ENCODE results near the gene VCX.
"Not testable (repeated sequence)": the region's sequence is repeated elsewhere in the genome, so short reads cannot be mapped to it uniquely, and the experiment has no call there.

The VCX gene

GRCh38 chrX:7842871-7843270 is at the start of gene VCX:
Gene VCX, plus strand, starts transcription at chrX:7843171. Its CDS starts 33 bp downstream, at chrX:7843204.
- H3K27ac ChIP-seq: not testable (repeated sequence)

- TF ChIP-seq ZFX (IDR thresholded peaks at IDR 0.05): no peak
- TF ChIP-seq, protein P1, sequence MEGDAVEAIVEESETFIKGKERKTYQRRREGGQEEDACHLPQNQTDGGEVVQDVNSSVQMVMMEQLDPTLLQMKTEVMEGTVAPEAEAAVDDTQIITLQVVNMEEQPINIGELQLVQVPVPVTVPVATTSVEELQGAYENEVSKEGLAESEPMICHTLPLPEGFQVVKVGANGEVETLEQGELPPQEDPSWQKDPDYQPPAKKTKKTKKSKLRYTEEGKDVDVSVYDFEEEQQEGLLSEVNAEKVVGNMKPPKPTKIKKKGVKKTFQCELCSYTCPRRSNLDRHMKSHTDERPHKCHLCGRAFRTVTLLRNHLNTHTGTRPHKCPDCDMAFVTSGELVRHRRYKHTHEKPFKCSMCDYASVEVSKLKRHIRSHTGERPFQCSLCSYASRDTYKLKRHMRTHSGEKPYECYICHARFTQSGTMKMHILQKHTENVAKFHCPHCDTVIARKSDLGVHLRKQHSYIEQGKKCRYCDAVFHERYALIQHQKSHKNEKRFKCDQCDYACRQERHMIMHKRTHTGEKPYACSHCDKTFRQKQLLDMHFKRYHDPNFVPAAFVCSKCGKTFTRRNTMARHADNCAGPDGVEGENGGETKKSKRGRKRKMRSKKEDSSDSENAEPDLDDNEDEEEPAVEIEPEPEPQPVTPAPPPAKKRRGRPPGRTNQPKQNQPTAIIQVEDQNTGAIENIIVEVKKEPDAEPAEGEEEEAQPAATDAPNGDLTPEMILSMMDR (conservative IDR thresholded peaks at IDR 0.05): no peak
- no peak overlapping the region for H3K27ac ChIP-seq
Observed at GRCh38 chrX:7798327-7798726, 44.6 kb upstream of the VCX start.

DNA sequence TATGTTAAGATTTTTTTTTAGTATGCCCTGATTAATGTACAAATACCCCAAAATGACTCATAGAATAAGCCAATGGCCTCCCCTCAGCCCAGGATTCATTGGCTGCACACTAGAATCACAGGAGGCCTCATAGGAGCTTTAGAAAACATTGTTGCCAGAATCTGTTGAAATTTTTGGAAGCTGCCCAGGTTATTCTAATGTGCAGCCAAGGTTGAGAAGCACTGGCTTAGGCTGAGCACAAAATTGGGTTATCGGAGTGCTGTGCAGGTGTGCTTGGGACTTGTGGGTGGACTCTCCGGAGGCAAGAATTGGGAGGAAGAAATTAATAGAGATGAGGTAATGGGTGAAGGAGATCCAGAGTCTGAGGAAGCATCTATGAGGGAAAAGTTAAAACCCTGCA is 41.3 kb upstream of the VCX start:
- H3K27ac ChIP-seq: no peak overlapping the region
- TF ChIP-seq, protein P1 (conservative IDR thresholded peaks at IDR 0.05): no peak

GRCh38 chrX:7815166-7815805 is 27.7 kb upstream of the VCX start:
- TF ChIP-seq, protein P1 (conservative IDR thresholded peaks at IDR 0.05): no peak
- TF ChIP-seq ZFX (IDR thresholded peaks at IDR 0.05): no peak

DNA sequence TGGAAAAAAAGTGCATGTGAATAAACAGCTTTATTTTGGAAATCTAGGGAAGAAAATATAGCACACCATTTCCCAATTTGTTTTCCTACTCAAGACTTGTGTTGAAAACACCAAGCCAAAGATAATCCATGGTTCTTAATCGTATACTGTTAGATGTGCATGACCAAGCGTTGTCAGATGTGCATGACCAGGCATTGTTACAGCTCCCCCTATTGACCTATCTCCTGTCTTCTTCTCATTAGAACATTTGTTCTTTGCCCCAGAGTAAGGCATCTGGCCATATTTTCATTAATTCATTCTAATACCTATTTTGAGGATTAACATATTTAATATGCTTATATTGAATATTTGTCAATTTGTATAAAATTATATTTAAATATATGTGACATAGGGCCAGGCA is 14.4 kb upstream of the VCX start:
- H3K27ac ChIP-seq: no peak overlapping the region
- no peak for TF ChIP-seq ZFX (IDR thresholded peaks at IDR 0.05)
- TF ChIP-seq, protein P1 (conservative IDR thresholded peaks at IDR 0.05): peak; percentile 34

More at GRCh38 chrX:7815166-7815805, 27.7 kb upstream of the VCX start:
- no peak overlapping the region for H3K27ac ChIP-seq

GRCh38 chrX:7841084-7841805 is 1.7 kb upstream of the VCX start:
- no peak overlapping the region for H3K27ac ChIP-seq
- TF ChIP-seq, protein P1 (conservative IDR thresholded peaks at IDR 0.05): no peak

DNA sequence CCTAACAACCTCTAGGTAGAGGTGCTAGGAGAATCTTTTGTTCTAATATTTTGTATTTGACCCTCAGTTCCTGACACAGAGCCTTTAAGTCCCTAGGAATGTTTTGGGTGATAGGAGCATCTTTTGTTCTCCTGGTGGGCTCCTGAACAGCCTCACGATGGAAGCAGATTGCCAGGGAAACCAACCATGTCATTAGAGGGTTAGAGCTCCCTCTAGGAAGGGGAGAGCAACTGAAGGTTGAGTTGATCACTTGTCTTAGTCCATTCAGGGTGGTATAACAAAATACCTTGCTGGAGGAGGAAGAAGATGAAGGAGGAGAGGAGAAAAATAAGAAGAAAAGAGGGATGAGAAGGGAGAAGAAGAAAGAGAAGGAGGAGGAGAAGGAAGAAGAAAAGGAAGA is 9.2 kb downstream of the VCX start:
- TF ChIP-seq, protein P1 (conservative IDR thresholded peaks at IDR 0.05): no peak
- TF ChIP-seq ZFX (IDR thresholded peaks at IDR 0.05): no peak
- H3K27ac ChIP-seq: no peak overlapping the region

DNA sequence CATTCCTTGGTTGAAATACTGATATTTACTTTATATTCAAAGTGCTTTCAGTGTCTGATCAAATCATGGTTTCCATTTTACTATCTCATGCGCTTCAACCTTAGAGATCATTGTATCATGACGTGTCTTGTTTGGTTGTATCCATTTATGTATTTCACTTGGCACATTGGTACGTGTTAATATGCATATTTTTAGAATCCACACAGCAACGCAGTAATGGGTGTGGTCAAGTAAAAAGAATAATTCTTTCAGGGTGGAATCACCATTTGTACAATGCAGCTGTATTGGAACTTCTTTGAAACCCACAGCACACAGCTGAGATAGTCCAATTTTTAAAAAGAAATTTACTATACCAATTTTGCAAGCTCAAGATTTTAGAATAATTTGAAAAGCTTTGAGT is 29.1 kb downstream of the VCX start:
- no peak overlapping the region for H3K27ac ChIP-seq
- TF ChIP-seq, protein P1 (conservative IDR thresholded peaks at IDR 0.05): no peak
- no peak for TF ChIP-seq ZFX (IDR thresholded peaks at IDR 0.05)

All from C4-2B (cell line).